ENCODE results near the gene EXOC8.

The EXOC8 gene

DNA sequence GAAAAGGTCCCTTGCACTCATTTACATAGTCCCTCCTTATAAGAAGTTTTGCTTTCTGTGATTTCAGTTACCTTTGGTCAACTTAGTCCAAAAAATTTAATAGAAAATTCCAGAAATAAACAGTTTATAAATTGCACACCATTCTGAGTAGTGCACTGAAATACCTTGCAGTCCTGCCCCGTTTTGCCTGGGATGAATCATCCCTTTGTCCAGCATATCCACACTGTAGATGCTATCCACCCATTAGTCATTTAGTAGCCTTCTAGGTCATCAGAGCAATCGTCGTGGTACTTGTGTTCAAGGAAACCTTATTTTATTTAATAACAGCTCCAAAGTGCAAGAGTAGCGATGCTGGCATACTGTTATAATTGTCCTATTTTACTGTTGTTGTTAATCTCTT, 38.4 kb upstream of the EXOC8 start:
- Histone ChIP-seq H3K9ac (no peak overlapping the region), H3K4me3 (no peak overlapping the region), H3K36me3 (peaks cover 34% of the 10 kb centered on the region), H3K4me1 (peaks cover 17% of the 10 kb centered on the region), H3K4me2 (no peak overlapping the region), H4K20me1 (peaks cover 95% of the 10 kb centered on the region), H3K9me3 (no peaks in the 10 kb centered on the region), H3K27me3 (no peaks in the 10 kb centered on the region), H3K27ac (no peak overlapping the region)
- TF ChIP-seq Cebpa-rat (IDR thresholded peaks at IDR 0.05), result no peak

DNA sequence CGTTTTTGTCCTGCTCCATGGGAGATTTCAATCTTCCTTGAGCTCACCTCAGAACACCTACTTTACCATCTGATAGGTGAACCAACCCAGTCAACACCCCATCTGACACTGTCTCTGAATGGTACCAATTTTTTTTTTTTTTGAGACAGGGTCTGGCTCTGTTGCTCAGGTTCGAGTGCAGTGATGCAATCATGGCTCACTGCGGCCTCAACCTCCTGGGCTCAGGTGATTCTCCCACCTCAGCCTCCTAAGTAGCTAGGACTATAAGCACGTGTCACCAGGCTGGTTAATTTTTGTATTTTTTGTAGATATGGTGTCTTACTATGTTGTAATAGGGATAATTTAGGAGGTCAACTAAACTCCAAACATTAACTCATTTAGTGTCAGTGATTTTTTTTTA, 36.7 kb upstream of the EXOC8 start:
- peaks cover 38% of the 10 kb centered on the region for H3K36me3 ChIP-seq
- no peak overlapping the region for H3K4me3 ChIP-seq
- H3K9ac ChIP-seq, result no peak overlapping the region
- H4K20me1 ChIP-seq, result peaks cover 96% of the 10 kb centered on the region
- H3K4me1 ChIP-seq, result peaks cover 11% of the 10 kb centered on the region
- H3K27ac ChIP-seq, result no peak overlapping the region
- no peak overlapping the region for H3K4me2 ChIP-seq
- TF ChIP-seq Cebpa-rat (IDR thresholded peaks at IDR 0.05), result no peak
- no peaks in the 10 kb centered on the region for H3K9me3 ChIP-seq
- H3K27me3 ChIP-seq, result no peaks in the 10 kb centered on the region

DNA sequence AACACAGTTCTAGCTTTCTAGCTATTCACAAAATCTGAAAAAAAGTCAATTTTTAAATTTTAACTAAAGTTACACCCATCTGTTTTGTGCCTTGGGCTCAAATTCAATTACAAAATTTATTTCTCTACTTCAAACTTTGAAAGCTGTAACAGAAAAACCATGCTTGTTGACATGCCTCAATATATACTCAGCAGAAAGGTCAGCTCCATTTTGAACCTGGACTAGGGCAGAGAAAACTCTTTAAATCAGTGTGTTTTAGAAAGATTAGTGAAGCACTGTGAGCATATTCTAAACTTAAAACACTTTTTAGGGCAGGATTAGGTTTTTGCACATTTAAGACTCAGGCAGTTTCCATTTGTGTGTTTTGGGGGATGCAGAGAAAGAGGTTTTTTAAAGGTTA, 34.8 kb upstream of the EXOC8 start:
- peaks cover 55% of the 10 kb centered on the region for H3K36me3 ChIP-seq
- H4K20me1 ChIP-seq, result peaks cover 96% of the 10 kb centered on the region
- H3K4me1 ChIP-seq, result no peaks in the 10 kb centered on the region
- no peak overlapping the region for H3K4me2 ChIP-seq
- no peak overlapping the region for H3K27ac ChIP-seq
- H3K9me3 ChIP-seq, result no peaks in the 10 kb centered on the region
- H3K4me3 ChIP-seq, result no peak overlapping the region
- no peak for TF ChIP-seq Cebpa-rat (IDR thresholded peaks at IDR 0.05)
- H3K27me3 ChIP-seq, result no peaks in the 10 kb centered on the region
- no peak overlapping the region for H3K9ac ChIP-seq

DNA sequence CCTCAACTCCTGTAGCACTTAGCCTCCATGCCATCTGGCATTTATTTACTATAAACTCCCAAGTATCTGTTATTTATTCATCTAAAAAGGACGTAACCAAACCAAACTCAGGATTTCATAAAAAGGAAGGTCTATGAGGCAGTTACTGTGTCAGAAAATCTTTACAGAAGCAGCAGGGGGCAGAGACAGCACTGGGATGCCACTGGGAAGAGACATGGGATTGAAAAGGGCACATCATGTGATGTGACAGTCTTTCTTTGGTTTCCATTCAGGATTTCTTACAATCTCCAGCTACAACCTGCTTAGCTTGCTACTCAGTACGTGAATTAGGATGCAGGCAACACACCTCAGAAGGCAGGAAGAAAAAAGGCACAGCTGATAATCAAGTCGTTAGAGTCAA, 31.6 kb upstream of the EXOC8 start:
- peaks cover 79% of the 10 kb centered on the region for H3K36me3 ChIP-seq
- no peaks in the 10 kb centered on the region for H3K9me3 ChIP-seq
- no peak overlapping the region; the same call in 1 of the 2 replicates for H3K9ac ChIP-seq
- no peaks in the 10 kb centered on the region for H3K27me3 ChIP-seq
- no peak for TF ChIP-seq Cebpa-rat (IDR thresholded peaks at IDR 0.05)
- H3K4me1 ChIP-seq, result no peaks in the 10 kb centered on the region
- H4K20me1 ChIP-seq, result peaks cover 82% of the 10 kb centered on the region
- H3K4me3 ChIP-seq, result no peak overlapping the region
- no peak overlapping the region for H3K4me2 ChIP-seq
- H3K27ac ChIP-seq, result no peak overlapping the region

DNA sequence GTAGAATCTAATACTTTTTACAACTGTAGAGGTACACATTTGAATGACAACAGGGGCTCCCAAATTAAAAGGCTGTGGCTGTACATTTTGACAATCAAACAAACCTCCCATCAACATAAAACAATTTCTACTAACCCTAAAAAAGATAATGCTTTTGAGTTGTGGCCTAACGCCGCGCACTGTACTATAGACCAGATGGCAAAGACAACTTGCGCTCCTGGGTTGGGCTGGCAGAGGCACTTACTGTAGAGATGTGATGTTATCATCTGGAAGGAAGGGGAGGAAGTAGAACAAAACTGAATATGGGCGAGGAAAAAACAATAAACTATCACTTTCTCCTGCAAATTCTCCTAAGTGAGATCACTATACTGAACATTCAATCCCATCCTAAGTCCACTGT, 26.5 kb upstream of the EXOC8 start:
- no peak for TF ChIP-seq Cebpa-rat (IDR thresholded peaks at IDR 0.05)
- Histone ChIP-seq H3K4me3 (no peak overlapping the region), H3K9ac (no peak overlapping the region), H3K27me3 (no peaks in the 10 kb centered on the region), H3K27ac (no peak overlapping the region), H3K9me3 (no peaks in the 10 kb centered on the region), H3K36me3 (peaks cover 81% of the 10 kb centered on the region), H3K4me1 (no peaks in the 10 kb centered on the region), H4K20me1 (peaks cover 38% of the 10 kb centered on the region), H3K4me2 (no peak overlapping the region)

DNA sequence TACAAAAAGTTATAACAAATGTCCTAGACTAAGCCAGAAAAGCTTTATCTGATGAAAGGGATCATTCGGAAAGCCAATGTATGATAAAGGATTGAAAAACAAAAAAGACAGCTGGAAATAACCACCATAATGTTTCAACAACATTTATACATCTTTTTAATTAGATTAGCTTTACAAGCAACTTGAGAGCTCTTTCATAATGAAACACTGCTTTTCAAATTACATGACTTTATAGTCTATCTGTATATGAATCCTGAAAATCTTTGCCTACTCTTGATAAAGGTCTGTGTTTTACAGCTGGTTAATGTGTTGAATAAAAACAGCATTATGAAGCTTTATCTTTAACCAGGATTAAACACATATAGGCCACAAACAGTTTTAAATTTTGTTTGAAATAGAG, 26.0 kb upstream of the EXOC8 start:
- H4K20me1 ChIP-seq, result peaks cover 33% of the 10 kb centered on the region
- H3K9ac ChIP-seq, result no peak overlapping the region
- no peak overlapping the region for H3K4me2 ChIP-seq
- H3K9me3 ChIP-seq, result no peaks in the 10 kb centered on the region
- peaks cover 75% of the 10 kb centered on the region for H3K36me3 ChIP-seq
- no peak overlapping the region for H3K4me3 ChIP-seq
- TF ChIP-seq Cebpa-rat (IDR thresholded peaks at IDR 0.05), result no peak
- H3K27me3 ChIP-seq, result no peaks in the 10 kb centered on the region
- no peaks in the 10 kb centered on the region for H3K4me1 ChIP-seq
- no peak overlapping the region for H3K27ac ChIP-seq

DNA sequence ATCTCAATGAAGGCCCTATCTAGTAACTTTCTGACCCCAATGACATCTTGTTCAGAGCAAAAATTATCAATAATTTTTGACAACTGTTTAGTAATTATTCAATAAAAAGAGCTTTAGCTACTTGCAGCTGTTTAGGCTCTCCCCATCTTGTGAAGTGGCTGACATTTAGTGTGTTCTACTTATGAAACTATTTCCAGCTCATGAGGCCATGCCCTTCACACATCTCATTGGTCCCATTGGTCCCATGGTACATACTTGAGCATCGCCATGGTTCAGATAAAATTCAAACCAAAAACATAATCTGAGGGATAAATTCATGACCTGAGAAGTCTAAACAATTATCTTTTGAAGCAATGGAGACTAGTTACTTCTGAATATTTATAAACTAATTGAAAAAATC, 24.7 kb upstream of the EXOC8 start:
- Histone ChIP-seq H4K20me1 (peaks cover 26% of the 10 kb centered on the region; the same call in 1 of the 2 replicates), H3K4me2 (no peak overlapping the region), H3K4me1 (no peaks in the 10 kb centered on the region), H3K9ac (no peak overlapping the region), H3K4me3 (no peak overlapping the region), H3K27ac (no peak overlapping the region), H3K9me3 (no peaks in the 10 kb centered on the region), H3K27me3 (no peaks in the 10 kb centered on the region), H3K36me3 (peaks cover 64% of the 10 kb centered on the region)
- TF ChIP-seq Cebpa-rat (IDR thresholded peaks at IDR 0.05), result no peak

DNA sequence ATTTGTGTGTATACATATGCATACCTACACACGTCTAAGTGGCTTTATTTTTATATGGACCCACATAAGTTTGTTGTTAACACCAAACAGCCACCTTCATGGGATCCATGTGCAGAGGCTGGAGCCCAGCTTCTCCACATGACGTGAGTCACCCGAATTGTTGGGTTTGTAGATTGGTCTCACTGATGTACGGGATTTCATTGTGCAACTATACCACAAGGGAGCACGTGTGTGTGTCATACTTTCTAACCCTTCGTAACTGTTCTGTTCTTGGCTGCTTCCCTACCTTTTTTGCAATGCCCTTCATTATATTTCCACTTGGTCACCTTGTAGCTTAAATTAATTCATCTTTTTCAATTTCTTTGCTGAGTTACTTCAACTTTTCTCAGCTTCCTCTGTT, 21.5 kb upstream of the EXOC8 start:
- H3K9me3 ChIP-seq, result no peaks in the 10 kb centered on the region
- no peak overlapping the region for H3K4me3 ChIP-seq
- peaks cover 13% of the 10 kb centered on the region; the same call in 1 of the 2 replicates for H4K20me1 ChIP-seq
- no peaks in the 10 kb centered on the region for H3K27me3 ChIP-seq
- H3K4me1 ChIP-seq, result no peaks in the 10 kb centered on the region
- no peak overlapping the region for H3K4me2 ChIP-seq
- H3K9ac ChIP-seq, result no peak overlapping the region
- H3K36me3 ChIP-seq, result peaks cover 40% of the 10 kb centered on the region
- no peak overlapping the region for H3K27ac ChIP-seq
- TF ChIP-seq Cebpa-rat (IDR thresholded peaks at IDR 0.05), result no peak

DNA sequence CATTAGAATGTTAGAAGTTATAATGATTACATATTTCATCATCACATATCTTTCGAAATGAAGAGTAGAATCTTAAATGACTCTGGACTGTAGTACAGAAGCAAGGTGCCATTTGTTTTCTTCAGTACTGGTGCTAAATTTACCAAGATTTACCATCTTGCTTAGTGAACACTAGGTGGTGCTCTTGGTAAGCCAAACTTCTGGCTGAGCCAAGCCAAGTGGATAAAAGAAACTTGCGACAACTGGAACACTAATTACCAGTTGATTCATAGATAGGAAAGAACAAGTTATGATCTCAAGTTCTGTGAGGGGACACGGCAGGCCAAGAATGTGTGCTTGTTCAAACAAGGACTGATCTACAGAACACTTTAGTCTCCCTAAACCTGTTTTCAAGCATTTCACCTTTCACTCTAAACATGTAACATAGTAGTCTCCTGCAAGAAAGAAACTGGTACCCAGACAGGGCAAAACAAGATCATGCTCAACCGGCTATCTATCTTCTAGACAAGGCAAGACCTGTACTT, 20.2 kb upstream of the EXOC8 start:
- Histone ChIP-seq H3K4me2 (no peak overlapping the region), H3K27ac (no peak overlapping the region), H3K9ac (no peak overlapping the region), H3K4me1 (no peaks in the 10 kb centered on the region), H4K20me1 (peaks cover 11% of the 10 kb centered on the region; the same call in 1 of the 2 replicates), H3K27me3 (no peaks in the 10 kb centered on the region), H3K36me3 (peaks cover 35% of the 10 kb centered on the region), H3K9me3 (no peaks in the 10 kb centered on the region), H3K4me3 (no peak overlapping the region)
- TF ChIP-seq Cebpa-rat (IDR thresholded peaks at IDR 0.05), result no peak

DNA sequence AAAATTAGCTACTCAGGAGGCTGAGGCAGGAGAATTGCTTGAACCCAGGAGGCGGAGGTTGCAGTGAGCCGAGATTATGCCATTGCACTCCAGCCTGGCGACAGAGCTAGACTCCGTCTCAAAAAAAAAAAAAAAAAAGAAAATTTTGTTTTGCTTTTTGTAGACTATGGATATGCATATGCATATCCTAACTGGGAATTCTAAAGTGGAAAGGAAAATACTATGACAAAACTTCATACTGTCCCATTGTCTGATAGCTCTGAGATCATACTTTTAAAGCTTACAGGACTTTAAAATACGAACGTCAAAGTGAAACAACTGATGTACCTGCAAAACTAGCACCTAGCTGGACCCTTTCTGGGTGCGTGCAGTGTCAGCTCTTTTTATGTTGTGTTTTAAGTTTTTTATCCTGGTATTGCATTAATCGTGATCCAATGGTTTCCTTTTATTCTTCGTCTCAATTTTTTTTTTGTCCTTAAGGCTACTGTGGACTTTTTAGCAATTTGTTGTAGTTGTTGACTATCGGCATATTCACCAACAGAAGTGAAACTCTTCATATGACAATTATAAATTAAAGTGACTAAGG, 19.6 kb upstream of the EXOC8 start:
- Histone ChIP-seq H3K9me3 (no peaks in the 10 kb centered on the region), H3K36me3 (peaks cover 35% of the 10 kb centered on the region), H3K27ac (no peak overlapping the region), H3K4me3 (no peak overlapping the region), H3K4me1 (no peaks in the 10 kb centered on the region), H3K4me2 (no peak overlapping the region), H3K9ac (no peak overlapping the region), H4K20me1 (peaks cover 11% of the 10 kb centered on the region; the same call in 1 of the 2 replicates), H3K27me3 (no peaks in the 10 kb centered on the region)
- TF ChIP-seq Cebpa-rat (IDR thresholded peaks at IDR 0.05), result no peak

DNA sequence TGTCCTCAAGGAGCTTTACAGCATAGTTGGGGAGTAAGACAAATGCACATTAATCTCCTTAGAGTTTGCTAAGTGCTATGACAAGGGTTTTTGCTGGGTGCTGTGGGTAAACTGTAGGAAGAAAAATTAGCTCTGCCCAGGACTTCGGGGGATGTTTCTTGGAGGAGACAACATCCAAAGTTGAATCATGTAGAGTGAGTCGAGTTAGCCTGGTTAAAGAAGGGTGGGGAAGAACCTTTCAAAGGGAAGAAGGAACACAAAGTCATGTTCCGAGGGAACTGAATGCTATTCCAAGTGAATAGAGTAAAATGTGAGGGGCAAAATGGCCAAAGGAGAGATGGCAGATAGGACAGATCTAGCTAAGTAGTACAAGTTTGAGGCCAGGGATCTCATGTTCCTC, 17.5 kb upstream of the EXOC8 start:
- Histone ChIP-seq H3K9me3 (no peaks in the 10 kb centered on the region), H3K4me2 (no peak overlapping the region), H3K36me3 (peaks cover 40% of the 10 kb centered on the region), H4K20me1 (peaks cover 11% of the 10 kb centered on the region; the same call in 1 of the 2 replicates), H3K4me3 (no peak overlapping the region), H3K27me3 (no peaks in the 10 kb centered on the region), H3K9ac (no peak overlapping the region), H3K4me1 (no peaks in the 10 kb centered on the region), H3K27ac (no peak overlapping the region)
- no peak for TF ChIP-seq Cebpa-rat (IDR thresholded peaks at IDR 0.05)

Data from BLaER1 (cell line).